ENCODE data around the gene BTD.

DNA sequence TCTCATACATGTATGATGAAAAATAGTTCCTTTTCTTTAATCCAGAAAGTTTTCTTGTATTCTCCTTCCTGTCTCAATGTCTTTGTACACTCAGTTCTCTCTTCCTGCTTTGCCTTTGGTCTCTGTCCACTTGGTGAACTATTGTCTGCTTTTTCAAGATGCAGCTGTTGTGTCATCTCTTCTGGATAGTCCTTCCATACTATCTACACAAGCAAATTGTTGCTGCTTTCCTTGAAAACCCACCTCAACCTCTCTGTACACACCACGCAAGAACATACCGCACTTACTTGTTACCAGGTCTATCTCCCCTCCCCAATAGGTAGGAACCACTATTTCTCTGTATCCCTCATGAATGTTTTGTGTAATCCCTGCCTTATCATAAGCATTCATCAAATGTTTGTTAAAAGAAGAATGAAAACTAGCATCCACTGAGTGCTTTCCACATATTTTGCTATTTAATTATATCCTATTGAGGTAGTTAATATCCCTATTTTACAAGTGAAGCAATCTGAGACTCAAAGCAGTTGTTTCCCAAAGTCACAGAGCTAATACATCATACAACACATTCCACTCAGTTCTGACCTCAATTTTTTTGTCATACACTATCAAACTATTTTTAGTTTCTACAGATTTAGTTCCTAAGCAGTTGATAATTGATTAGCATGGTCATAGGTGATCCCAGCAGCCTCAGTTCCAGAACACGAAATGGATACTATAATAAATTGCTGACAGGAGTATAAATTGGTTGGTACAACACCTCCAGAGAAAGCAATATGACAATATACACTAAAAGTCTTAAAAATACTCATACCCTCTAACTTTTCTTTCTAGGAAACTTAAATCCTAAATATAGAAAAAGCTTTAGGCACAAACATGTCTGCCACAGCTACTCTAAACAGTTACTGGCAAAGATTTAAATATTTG, 19.8 kb upstream of the BTD start:
- no peak for TF ChIP-seq POLR2A (IDR thresholded peaks at IDR 0.05; ENCODE audit: low read depth, low read length)
- no peak for TF ChIP-seq CTCF (IDR thresholded peaks at IDR 0.05 in 2 of 3, conservative IDR thresholded peaks at IDR 0.05 in 1 of 3; ENCODE audit: control insufficient read depth in 2 of 3, extremely low read depth in 1 of 3, insufficient read depth in 1 of 3, low read depth in 3 of 3, low read length in 3 of 3)
- TF ChIP-seq NFIC (IDR thresholded peaks at IDR 0.05; ENCODE audit: low read depth, low read length) = no peak
- TF ChIP-seq SMAD1 (IDR thresholded peaks at IDR 0.05; ENCODE audit: low read depth, partially characterized antibody) = no peak
- no peak for TF ChIP-seq ZBTB11 (CRISPR knock-in tag; IDR thresholded peaks at IDR 0.05)
- TF ChIP-seq ZNF687 (IDR thresholded peaks at IDR 0.05) = no peak
- no peak for TF ChIP-seq ZBTB33 (IDR thresholded peaks at IDR 0.05)
- no peak for TF ChIP-seq EZH2 (IDR thresholded peaks at IDR 0.05; ENCODE audit: borderline replicate concordance, control insufficient read depth, low read depth, low read length)
- no peak for TF ChIP-seq MTA2 (IDR thresholded peaks at IDR 0.05; ENCODE audit: low read depth)
- no peak for TF ChIP-seq RCOR1 (conservative IDR thresholded peaks at IDR 0.05; ENCODE audit: low read depth, low read length)
- TF ChIP-seq YY1 (IDR thresholded peaks at IDR 0.05; ENCODE audit: low read depth, low read length) = no peak
- TF ChIP-seq MXI1 (IDR thresholded peaks at IDR 0.05; ENCODE audit: low read depth, low read length) = no peak
